GM11168 (cell line): ENCODE data around the gene PRICKLE2.

Source experiments
- in situ Hi-C: fragments of 300-500 bp; cut with MboI; formaldehyde crosslinking; loops from one replicate; pipeline ENCODE4 v1.12.0; 2022; ENCODE audit warnings: low sequenced_read_pairs; ENCODE audit not compliant: unreplicated experiment

The PRICKLE2 gene

GRCh38 chr3:64253689-64254088 is 28.4 kb upstream of the PRICKLE2 start:
- in situ Hi-C loops = no loop called here

DNA sequence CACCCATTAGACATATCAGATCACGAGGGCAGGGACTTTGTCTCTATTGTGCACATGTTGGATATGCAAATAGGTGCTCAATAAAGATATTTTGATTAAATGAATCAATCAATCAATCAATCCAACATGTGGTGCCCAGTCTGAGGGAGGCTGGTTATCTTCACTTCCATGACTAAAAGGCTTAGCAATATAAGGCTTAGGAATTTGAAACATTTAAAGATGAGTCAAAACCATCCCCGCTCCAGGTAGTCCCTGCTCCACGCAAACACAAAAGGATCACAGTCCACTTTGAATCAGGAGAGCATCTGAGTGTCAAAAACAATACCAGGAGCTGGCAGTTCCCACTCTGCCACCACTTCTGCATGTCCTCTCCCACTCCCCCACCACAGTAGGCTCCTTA is 25.8 kb upstream of the PRICKLE2 start:
- in situ Hi-C loops = no loop called here

- in situ Hi-C loops = no loop called here
Measured at GRCh38 chr3:64247991-64248646, 22.9 kb upstream of the PRICKLE2 start.

GRCh38 chr3:64244011-64244942 is 19.0 kb upstream of the PRICKLE2 start:
- in situ Hi-C loops = no loop called here

DNA sequence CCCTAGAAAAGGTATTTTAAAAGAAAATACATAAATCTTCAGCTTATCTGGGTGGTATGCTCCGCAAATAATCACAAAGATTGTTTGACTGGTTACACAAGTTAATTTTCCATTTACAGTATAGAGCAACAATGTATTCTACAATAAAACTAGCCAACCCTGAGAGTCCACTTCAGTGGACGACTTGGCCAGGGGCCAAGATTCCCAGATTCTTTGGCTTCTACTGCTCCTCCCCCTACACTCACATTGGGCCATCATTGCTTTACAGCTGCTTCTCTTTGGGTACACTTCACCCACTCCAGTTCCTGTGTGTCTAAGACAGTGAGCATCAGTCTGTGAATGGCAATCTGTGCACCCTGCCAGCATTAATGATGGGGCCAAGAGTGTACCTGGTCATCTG is 17.2 kb upstream of the PRICKLE2 start:
- in situ Hi-C loops = no loop called here

- in situ Hi-C loops = no loop called here
Measured at GRCh38 chr3:64240959-64241358, 15.7 kb upstream of the PRICKLE2 start.

GRCh38 chr3:64240396-64240795 is 15.1 kb upstream of the PRICKLE2 start:
- in situ Hi-C loops = no loop called here

GRCh38 chr3:64239841-64240240 is 14.6 kb upstream of the PRICKLE2 start:
- in situ Hi-C loops = no loop called here

DNA sequence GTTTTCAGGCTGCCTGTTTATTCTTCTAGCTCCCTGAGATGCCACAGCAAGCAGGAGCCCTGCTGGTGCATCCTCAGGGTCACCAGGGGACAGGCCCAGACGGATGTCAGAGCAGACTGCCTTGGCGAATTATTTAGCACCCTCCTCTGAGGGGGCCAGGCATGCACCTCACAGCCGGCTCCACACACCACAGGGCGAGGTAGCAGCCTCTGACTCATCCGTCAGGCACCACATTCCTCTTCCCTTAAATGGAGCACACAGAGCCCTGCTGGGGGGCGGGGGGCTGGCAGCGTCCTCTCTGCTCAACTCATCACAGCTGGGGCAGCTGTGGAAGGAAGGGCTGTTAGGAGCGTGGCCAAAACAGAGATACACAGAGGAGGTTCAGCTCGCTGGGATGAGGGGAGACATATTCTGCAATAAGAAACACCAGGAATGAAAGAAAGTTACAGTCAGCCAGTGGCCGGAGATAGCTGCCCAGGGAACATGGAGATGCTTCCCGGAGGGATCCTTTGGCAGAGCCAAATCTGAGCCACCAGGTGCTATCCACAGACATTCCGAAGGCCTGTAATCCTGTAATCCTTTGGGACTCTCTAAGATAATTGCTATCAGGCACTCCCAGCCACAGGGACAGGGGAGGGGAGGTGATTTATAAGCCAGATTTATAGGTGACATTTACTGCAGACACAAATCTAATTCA is 13.9 kb upstream of the PRICKLE2 start:
- in situ Hi-C loops = no loop called here

- in situ Hi-C loops = no loop called here
Measured at GRCh38 chr3:64237083-64237482, 11.8 kb upstream of the PRICKLE2 start.

DNA sequence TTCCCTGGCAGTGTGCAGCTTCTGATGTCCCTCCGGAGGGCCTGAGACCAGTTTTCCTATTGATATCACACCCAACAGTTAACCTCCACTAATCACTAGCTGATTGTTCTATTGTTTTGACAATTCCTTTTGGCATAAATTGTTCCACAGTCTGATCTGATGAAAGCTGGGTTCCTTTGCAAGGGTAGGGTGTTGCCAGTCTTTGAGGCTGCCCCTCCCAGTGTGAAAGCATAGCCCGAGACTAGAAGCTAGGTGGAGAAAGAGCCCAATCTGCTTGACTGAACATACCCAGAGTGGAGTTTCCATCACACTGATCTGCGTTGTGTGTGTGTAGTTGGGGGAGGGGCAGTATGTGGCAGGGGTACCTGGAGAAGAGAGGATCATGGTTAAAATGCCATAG is 10.3 kb upstream of the PRICKLE2 start:
- in situ Hi-C loops = no loop called here

GRCh38 chr3:64234571-64234970 is 9.3 kb upstream of the PRICKLE2 start:
- in situ Hi-C loops = no loop called here

- in situ Hi-C loops = no loop called here
Measured at GRCh38 chr3:64232821-64233220, 7.6 kb upstream of the PRICKLE2 start.

- in situ Hi-C loops = no loop called here
Measured at GRCh38 chr3:64229903-64230302, 4.6 kb upstream of the PRICKLE2 start.

DNA sequence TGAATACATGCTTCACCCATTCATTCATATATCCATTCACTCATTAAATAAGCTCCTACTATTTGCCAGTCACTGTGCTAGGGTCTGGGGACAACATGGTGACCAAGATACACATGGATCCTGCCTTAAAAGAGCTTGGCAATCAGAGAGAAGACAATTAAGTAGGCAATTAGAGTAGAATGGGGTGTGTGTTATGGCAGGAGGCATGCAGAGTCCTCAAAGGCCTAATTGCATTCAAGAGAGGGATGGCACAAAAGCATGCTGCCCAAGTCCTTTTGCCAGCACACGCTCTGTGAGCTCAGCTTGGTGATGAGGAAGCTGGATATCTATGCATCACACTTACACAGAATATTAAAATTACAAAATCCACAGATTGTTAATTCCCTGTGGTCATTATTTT is 2.8 kb upstream of the PRICKLE2 start:
- in situ Hi-C loops = no loop called here

DNA sequence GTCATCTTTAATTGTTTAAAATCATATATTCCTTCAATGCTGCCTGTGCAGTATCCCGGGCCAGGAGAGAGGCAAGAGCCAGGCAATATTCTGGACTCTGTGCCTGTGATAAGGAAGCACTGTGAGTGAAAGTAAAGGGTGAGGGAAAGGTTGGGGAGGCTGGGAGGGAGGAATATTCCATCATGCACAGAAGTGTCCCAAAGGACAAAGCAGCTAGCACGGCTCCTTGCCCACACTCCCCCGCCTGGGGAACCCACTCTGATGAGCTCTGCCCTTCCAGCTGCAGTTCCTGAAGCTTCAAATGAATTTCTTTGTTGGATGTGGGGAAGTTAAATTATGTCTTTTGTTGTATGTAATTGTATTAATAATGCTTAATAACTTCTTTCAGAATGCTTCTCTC is 1.5 kb upstream of the PRICKLE2 start:
- in situ Hi-C loops = no loop called here

DNA sequence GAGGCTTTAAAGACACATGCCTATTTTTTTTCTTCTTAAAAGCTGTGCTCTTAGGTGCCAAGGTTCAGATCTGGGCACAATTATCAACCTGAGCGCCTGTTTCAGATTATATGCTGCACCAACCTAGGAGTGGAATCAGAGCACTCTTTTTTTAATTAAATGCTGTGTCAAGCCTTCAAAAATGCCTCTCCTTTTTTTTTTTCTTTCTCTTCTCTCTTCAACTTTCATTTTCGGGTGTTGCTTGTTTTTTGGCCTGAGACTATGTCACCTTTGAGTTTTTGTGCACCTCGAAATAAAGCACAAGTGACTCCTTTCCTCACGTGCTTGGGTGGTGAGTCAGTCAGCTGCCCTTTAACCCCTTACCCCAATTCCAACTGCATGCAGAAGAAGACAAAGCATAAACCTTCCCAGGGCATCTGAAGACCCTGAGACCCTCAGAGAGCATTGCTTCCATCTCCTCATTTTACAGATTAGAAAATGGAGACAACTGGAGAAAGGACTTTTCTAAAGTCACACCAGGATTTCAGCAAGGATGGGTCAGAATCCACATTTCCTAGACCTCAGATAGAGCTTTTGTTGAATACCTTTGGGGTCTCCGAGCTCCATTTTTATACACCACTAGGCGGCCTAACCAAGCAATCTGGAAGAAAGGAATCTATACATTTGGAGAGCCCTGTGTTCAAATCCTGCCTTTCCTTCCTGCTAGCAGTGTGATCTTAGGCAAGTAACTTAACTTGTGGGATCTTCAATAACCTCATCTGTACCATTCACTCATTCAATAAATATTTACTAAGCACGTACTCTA is 631 bp upstream of the PRICKLE2 start:
- in situ Hi-C loops = no loop called here

GRCh38 chr3:64223791-64224745 is 1.2 kb downstream of the PRICKLE2 start:
- in situ Hi-C loops = no loop called here

DNA sequence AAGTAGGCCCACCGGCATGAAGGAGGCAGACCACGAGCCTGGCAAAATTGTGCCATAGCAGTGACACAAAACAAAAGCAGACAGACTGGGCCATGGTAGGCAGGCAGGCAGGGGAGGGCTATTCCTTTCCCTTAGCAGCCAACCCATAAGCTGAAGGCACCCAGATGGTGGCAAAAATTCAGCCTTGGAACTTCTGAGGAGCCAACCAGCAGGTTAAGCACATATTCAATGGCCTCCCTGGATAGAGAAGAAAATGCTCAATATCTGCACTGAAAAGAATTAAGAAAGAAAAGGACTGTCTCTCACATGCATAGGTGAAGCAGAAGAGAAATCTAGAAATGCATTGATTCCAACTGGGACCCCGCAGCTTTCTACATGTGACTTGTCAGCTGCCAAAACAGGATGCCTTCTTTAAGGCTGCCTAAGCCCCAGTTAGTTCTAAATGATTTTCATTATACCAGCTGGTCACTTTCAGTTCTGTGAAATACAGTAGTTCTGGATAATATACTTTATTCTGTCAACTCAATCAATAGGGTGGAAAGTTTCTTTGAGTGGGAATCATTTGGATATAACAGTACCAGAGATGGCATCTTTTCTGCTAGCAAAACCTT is 2.7 kb downstream of the PRICKLE2 start:
- in situ Hi-C loops = no loop called here
